HG02938 (cell line): ENCODE results near the gene OSBPL3.

Experiments used
- ATAC-seq: cut with Tn5 transposase; IDR thresholded peaks from one replicate; pipeline ENCODE4 v1.9.1; 2021; ENCODE audit warnings: mild to moderate bottlenecking, moderate library complexity; ENCODE audit not compliant: unreplicated experiment

OSBPL3 gene

GRCh38 chr7:24769014-24769830, 210.8 kb downstream of the OSBPL3 start:
- ATAC-seq = peak; percentile 54

- no peak for ATAC-seq
These were observed 212.0 kb downstream of the OSBPL3 start for GRCh38 chr7:24767878-24768569.

- ATAC-seq = no peak
These were observed 214.8 kb downstream of the OSBPL3 start for GRCh38 chr7:24764972-24765744.

GRCh38 chr7:24764011-24764410, 216.0 kb downstream of the OSBPL3 start:
- ATAC-seq = no peak

- no peak for ATAC-seq
These were observed 216.6 kb downstream of the OSBPL3 start for GRCh38 chr7:24763303-24763901.

- no peak for ATAC-seq
These were observed 217.2 kb downstream of the OSBPL3 start for GRCh38 chr7:24762771-24763170.

- no peak for ATAC-seq
These were observed 219.0 kb downstream of the OSBPL3 start for GRCh38 chr7:24760968-24761367.

GRCh38 chr7:24757353-24758275, 222.4 kb downstream of the OSBPL3 start, which contains the start of gene GSDME:
GSDME (minus strand) TSS chr7:24757464; CDS start chr7:24749774, 7,690 bp downstream.
- ATAC-seq = peak; percentile 34

GRCh38 chr7:24756545-24757352, 223.2 kb downstream of the OSBPL3 start:
- peak; percentile 17 for ATAC-seq

- peak; percentile 78 for ATAC-seq
These were observed 224.2 kb downstream of the OSBPL3 start for GRCh38 chr7:24755541-24756407.

- ATAC-seq = peak; percentile 2
These were observed 225.0 kb downstream of the OSBPL3 start for GRCh38 chr7:24754906-24755506.

GRCh38 chr7:24752073-24752800, 227.7 kb downstream of the OSBPL3 start:
- no peak for ATAC-seq

GRCh38 chr7:24751484-24751883, 228.5 kb downstream of the OSBPL3 start:
- no peak for ATAC-seq

GRCh38 chr7:24750441-24751055, 229.4 kb downstream of the OSBPL3 start:
- ATAC-seq = no peak

GRCh38 chr7:24748521-24748920, 231.5 kb downstream of the OSBPL3 start:
- no peak for ATAC-seq
